ENCODE measurements around the gene PRKAG2. TPM values are rescaled to one million over a fixed set of nuclear protein-coding genes. Genes with fewer than 3 reads are reported as not detected.
A peak's percentile ranks its signal among the peaks of the same experiment; 100 is the strongest.

Gene PRKAG2
- total and polyA plus RNA-seq, 2 experiments from 2014 or later = 17.0 to 19.5 TPM

DNA sequence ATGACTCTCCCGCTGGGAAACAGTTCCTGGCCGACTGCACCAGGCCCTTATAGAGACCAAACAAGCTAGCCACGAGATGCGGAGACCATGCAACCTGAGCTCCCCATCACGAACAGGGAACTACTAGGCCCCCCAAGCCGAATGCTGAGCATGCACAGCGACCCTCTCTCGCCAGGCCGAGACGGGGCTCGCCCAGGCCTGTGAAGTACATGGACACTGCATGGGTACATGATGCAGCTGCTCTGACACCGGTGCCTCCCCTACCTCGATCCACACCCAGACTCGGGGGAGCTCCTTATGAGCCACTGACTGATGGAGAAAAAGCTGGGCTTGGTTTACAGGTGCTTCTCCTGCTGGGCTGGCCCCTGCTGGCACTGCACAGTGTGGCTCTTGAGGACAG, 285.0 kb downstream of the PRKAG2 start:
- no peak for DNase-seq
- peaks cover 42% of the 10 kb centered on the region for H3K79me2 ChIP-seq (ENCODE audit: insufficient read depth)
- no peak overlapping the region for H3K4me3 ChIP-seq
- WGBS, 2 experiments (ENCODE audit: low coverage in 1 of 2, low lambda C conversion rate in 2 of 2, missing lambda C conversion rate in 2 of 2) = 91 to 95% methylated on average over 14 of the region's 14 CpGs
- H2AFZ ChIP-seq = no peak overlapping the region
- peaks cover 14% of the 10 kb centered on the region for H3K4me1 ChIP-seq (ENCODE audit: insufficient read depth)
- H3K27ac ChIP-seq = peak overlapping the region; percentile 81; the same call in 1 of the 2 replicates
- TF ChIP-seq EZH2phosphoT487 (IDR thresholded peaks at IDR 0.05; ENCODE audit: insufficient read depth, low read depth) (no peak), EZH2 (IDR thresholded peaks at IDR 0.05; ENCODE audit: insufficient read depth, poor library complexity, severe bottlenecking) (no peak)
- no peaks in the 10 kb centered on the region for H3K9me2 ChIP-seq (ENCODE audit: insufficient read depth)
- peaks cover 7% of the 10 kb centered on the region; the same call in 1 of the 2 replicates for H3F3A ChIP-seq (ENCODE audit: insufficient read depth)
- H3K27me3 ChIP-seq (replicated peaks; ENCODE audit: insufficient read depth) = no peaks in the 10 kb centered on the region
- no peak overlapping the region for H3K9ac ChIP-seq
- H3K36me3 ChIP-seq (ENCODE audit: low read depth) = no peaks in the 10 kb centered on the region
- H3K4me2 ChIP-seq (ENCODE audit: unreplicated experiment) = no peak overlapping the region
- in situ Hi-C loops (cut with MboI) = no loop called here
- H3K9me3 ChIP-seq (ENCODE audit: low read depth) = no peaks in the 10 kb centered on the region
- no peaks in the 10 kb centered on the region for H4K20me1 ChIP-seq (ENCODE audit: insufficient read depth)

DNA sequence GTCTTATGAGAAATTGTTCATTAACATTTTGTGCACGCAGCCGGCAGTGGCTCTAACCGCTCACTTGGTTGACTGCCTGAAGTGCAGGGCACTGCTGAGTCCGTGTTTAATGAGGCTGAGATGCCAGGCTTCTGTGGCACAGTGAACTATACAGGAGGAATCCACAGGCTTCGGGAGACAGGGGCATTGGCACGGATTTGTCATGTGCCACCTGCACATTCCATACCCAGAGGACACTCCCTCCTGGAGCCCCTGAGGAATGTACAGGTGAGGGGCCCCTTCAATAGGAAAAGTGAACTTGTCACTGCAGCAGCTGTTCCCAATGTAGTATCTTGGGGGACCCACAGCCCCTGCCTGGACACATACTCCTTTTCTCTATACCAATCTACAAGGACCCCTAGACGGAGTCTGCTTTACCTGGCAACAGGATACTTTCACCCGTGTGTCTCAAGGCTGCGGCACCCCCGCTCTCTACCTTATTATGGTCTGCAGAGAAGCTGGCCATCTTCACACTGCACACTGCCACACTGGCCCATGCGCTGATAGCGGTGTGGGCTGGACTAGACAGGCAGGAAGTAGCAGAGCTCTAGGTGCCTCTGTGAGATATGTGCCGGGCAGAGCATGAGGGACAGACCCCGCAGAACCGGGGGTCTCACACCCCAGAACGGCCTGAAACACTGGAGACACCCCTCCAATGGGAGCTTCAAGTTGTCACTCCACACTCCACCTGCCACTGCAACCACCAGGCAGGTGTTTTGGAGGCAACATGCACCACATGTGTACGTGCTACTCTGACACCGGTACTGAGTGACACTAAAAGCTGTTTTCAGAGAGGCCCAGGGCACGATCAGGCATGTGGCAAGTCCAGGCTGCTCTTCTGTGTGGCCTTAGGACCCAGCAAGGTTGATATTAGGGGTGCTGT, 285.8 kb downstream of the PRKAG2 start:
- H3K4me1 ChIP-seq (ENCODE audit: insufficient read depth) = peaks cover 14% of the 10 kb centered on the region
- TF ChIP-seq EZH2phosphoT487 (IDR thresholded peaks at IDR 0.05; ENCODE audit: insufficient read depth, low read depth) = no peak
- no peak overlapping the region for H3K9ac ChIP-seq
- peaks cover 34% of the 10 kb centered on the region for H3K79me2 ChIP-seq (ENCODE audit: insufficient read depth)
- no peak overlapping the region for H2AFZ ChIP-seq
- H4K20me1 ChIP-seq (ENCODE audit: insufficient read depth) = no peaks in the 10 kb centered on the region
- in situ Hi-C loops (cut with MboI) = no loop called here
- H3K4me2 ChIP-seq (ENCODE audit: unreplicated experiment) = no peak overlapping the region
- H3K4me3 ChIP-seq = no peak overlapping the region
- no peaks in the 10 kb centered on the region for H3K9me2 ChIP-seq (ENCODE audit: insufficient read depth)
- no peak overlapping the region for H3K27ac ChIP-seq
- no peaks in the 10 kb centered on the region for H3K27me3 ChIP-seq (replicated peaks; ENCODE audit: insufficient read depth)
- WGBS, 2 experiments (ENCODE audit: low coverage in 1 of 2, low lambda C conversion rate in 2 of 2, missing lambda C conversion rate in 2 of 2) = 89 to 90% methylated on average over 19 of the region's 19 CpGs
- 0 out of 2 replicates have a peak, but pooled peaks cover 4% of the 10 kb centered on the region for H3F3A ChIP-seq (ENCODE audit: insufficient read depth)
- no peaks in the 10 kb centered on the region for H3K36me3 ChIP-seq (ENCODE audit: low read depth)
- DNase-seq = no peak
- no peaks in the 10 kb centered on the region for H3K9me3 ChIP-seq (ENCODE audit: low read depth)

DNA sequence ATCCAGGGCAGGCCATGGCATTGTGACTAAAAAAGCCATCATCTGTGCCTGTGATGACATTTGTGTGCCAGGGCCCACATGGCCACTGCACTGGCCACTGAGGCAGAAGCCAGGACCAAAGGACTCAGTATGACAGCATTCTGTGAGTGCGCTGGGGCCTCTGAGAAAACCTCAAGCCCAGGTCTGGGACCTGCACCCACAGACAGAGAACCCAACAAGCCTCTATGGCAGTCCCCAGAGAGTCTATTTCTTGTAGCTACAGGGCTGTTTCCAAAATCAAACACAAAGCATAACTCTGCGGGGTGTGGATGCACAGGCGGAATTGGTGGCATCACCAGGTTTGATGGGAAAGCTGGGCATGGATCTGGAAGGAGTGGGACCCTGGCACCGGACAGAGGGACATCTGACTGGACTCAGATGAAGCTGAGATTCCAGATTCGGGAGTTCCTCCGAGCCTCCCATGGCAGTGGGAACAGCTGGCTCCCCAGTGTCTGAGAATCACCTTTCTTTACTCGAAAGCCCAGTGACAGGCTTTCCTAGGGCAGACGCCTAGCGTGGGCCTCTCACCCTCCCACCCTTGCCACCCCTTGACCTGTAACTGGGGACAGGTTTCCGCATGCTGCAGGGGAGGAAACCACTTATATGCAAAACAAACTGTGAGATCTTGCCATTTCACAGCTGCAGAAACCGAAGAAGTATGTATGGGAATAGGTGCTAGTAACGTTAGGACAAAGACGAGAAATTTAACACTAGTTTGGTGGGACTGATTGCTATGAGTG, 286.7 kb downstream of the PRKAG2 start:
- TF ChIP-seq EZH2phosphoT487 (IDR thresholded peaks at IDR 0.05; ENCODE audit: insufficient read depth, low read depth) (no peak), EZH2 (IDR thresholded peaks at IDR 0.05; ENCODE audit: insufficient read depth, poor library complexity, severe bottlenecking) (no peak)
- Histone ChIP-seq H3K9ac (no peak overlapping the region), H3K27me3 (replicated peaks; ENCODE audit: insufficient read depth) (no peaks in the 10 kb centered on the region), H2AFZ (no peak overlapping the region), H3K79me2 (ENCODE audit: insufficient read depth) (peaks cover 26% of the 10 kb centered on the region), H3K27ac (no peak overlapping the region), H3K4me1 (ENCODE audit: insufficient read depth) (peaks cover 14% of the 10 kb centered on the region), H3K9me2 (ENCODE audit: insufficient read depth) (no peaks in the 10 kb centered on the region), H3F3A (ENCODE audit: insufficient read depth) (0 out of 2 replicates have a peak, but pooled peaks cover 4% of the 10 kb centered on the region), H3K4me3 (no peak overlapping the region), H3K9me3 (ENCODE audit: low read depth) (no peaks in the 10 kb centered on the region), H3K36me3 (ENCODE audit: low read depth) (no peaks in the 10 kb centered on the region), H4K20me1 (ENCODE audit: insufficient read depth) (no peaks in the 10 kb centered on the region), H3K4me2 (ENCODE audit: unreplicated experiment) (no peak overlapping the region)
- WGBS, 2 experiments (ENCODE audit: low coverage in 1 of 2, low lambda C conversion rate in 2 of 2, missing lambda C conversion rate in 2 of 2) = 95 to 96% methylated on average over 13 of the region's 13 CpGs
- in situ Hi-C loops (cut with MboI) = no loop called here
- no peak for DNase-seq

DNA sequence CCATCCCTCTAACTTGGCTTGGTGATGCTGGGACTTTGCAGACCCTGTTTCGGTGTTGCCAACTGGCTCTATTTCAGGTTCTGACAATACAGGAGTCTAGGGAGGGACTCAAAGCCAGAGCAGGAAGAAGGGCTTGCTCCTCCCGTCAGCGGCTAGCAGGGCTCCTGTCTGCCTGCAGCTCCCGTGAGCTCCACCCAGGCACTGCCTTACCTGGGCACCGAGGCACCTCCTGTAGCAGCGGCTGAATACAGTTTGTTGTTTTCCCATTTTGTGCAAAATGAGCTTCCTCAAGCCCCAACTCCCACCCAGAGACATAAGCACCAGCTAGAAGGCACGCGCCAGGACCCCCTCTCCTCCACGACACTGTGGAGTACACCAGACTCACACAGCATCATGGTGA, 287.9 kb downstream of the PRKAG2 start:
- WGBS, 2 experiments (ENCODE audit: low coverage in 1 of 2, low lambda C conversion rate in 2 of 2, missing lambda C conversion rate in 2 of 2) = 97 to 99% methylated on average over 9 of the region's 9 CpGs
- in situ Hi-C loops (cut with MboI) = no loop called here

More for the DNA sequence above, 287.9 kb downstream of the PRKAG2 start:
- Histone ChIP-seq H3K9me2 (ENCODE audit: insufficient read depth) (no peaks in the 10 kb centered on the region), H3K36me3 (ENCODE audit: low read depth) (no peaks in the 10 kb centered on the region), H3K4me2 (ENCODE audit: unreplicated experiment) (no peak overlapping the region), H4K20me1 (ENCODE audit: insufficient read depth) (no peaks in the 10 kb centered on the region), H3K4me1 (ENCODE audit: insufficient read depth) (peaks cover 14% of the 10 kb centered on the region), H3F3A (ENCODE audit: insufficient read depth) (0 out of 2 replicates have a peak, but pooled peaks cover 4% of the 10 kb centered on the region), H3K27ac (no peak overlapping the region), H3K4me3 (no peak overlapping the region), H2AFZ (no peak overlapping the region), H3K9ac (no peak overlapping the region), H3K79me2 (ENCODE audit: insufficient read depth) (peaks cover 13% of the 10 kb centered on the region; the same call in 1 of the 2 replicates), H3K9me3 (ENCODE audit: low read depth) (no peaks in the 10 kb centered on the region), H3K27me3 (replicated peaks; ENCODE audit: insufficient read depth) (no peaks in the 10 kb centered on the region)
- no peak for TF ChIP-seq EZH2 (IDR thresholded peaks at IDR 0.05; ENCODE audit: insufficient read depth, poor library complexity, severe bottlenecking)
- DNase-seq = no peak
